Inflammatory macrophage treated with lipopolysaccharide for 1 hour (primary cell): ENCODE data around the gene OVOL3.
"Not testable (repeated sequence)": the region's sequence is repeated elsewhere in the genome, so short reads cannot be mapped to it uniquely, and the experiment has no call there.

Source experiments
- DNase-seq, 2 donors: peaks; one replicate each; pipeline ENCODE4 v3.0.0-alpha.2; 2020 to 2022

OVOL3 gene

DNA sequence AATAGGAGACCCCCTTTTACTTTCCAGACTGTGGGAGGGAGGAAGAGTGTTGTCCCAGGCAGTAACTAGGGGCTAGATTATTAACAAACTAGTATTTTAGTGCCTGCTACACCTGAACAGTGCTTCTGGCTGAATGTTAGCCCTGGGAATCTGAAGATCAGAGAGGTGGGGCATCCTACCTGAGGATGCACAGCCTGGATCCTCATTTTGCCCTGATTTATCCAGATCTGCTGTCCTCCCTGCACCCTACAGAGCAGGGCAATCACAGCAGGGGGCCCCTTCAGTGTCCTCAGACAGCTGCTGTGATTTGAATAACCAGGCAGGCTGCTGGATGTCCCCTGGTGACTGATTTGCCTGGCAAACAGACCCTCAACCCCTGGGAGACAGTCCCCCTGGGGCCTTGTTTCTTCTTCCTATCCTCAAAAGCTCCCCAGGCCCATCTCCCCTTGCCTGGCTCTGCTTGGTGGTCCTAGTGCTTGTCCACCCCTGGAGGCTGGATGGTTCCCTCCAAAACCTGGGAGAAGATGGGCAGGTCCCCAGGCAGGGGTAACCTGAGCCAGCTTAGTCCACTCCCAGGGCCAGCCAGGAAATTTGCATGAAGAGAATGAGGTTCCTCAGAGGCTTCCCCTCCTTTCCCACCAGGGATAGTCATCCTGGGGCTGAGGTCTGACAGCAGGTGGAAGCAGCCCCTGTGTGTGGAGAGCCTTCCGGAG lies at the start of gene OVOL3:
TSS of gene OVOL3 (plus strand) at position 657 of the 713 bp plus-strand sequence. CDS start 60 bp downstream, outside the sequence.
- DNase-seq: no peak

DNA sequence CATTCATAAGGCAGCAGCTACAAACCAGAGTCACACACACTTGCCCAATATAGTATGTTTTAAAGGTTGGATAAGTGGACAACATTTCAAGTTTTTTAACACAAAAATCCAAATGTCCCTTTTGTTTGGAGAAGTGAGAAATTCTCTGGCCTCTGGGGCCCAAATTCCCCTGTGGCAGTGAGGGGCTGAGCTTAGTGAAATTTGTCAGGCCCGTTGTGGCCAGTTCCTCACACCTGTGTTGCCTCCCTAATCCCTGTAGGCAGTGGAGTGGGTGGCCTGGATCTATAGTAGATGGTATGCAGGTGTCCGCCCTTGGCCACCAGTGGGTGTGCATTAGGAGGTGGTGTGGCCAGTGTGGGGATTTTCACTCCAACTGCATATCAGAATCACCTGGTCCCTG lies 49.6 kb upstream of the OVOL3 start:
- DNase-seq: no peak

GRCh38 chr19:36064826-36065225 lies 46.1 kb upstream of the OVOL3 start:
- peak in 1 of 2 donors; percentile 40 for DNase-seq

DNA sequence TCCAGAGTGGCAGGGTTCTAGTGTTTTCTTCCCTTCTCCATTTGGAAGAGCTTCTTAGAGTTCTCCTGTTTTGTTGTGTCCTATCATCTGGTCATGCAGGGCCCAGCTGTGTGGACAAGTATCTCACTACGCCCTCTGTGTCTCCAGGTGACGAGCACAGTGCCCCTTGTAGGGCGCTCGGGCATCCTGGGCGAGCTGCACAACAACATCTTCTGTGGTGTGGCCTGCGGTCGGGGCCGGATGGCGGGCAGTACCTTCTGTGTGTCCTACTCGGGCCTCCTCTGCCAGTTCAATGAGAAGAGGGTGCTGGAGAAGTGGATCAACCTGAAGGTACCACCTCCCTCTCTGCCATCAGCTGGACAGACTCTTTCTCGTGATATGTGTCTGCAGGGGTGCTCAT lies 43.3 kb upstream of the OVOL3 start:
- no peak for DNase-seq

- DNase-seq: not testable (repeated sequence)
Measured at GRCh38 chr19:36068810-36069499, 42.0 kb upstream of the OVOL3 start.

DNA sequence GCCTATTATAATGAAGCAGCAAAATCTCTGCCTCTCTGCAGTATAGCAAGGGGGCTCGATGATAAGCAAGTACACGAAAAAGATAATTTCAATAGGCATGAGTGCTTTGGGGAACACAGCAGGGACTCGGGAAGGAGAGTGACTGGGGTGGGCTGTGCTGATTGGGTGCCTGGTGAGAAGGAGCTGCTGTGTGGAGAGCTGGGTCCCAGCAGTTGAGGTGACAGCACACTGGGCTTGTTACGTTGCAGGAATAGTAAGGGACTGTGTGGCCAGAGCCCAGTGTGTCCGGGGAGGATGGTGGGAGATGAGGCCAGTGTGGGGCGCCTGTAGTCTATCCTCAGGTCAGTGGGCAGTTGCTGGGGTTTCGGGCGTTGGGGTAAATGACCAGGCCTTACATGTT lies 38.9 kb upstream of the OVOL3 start:
- no peak for DNase-seq

DNA sequence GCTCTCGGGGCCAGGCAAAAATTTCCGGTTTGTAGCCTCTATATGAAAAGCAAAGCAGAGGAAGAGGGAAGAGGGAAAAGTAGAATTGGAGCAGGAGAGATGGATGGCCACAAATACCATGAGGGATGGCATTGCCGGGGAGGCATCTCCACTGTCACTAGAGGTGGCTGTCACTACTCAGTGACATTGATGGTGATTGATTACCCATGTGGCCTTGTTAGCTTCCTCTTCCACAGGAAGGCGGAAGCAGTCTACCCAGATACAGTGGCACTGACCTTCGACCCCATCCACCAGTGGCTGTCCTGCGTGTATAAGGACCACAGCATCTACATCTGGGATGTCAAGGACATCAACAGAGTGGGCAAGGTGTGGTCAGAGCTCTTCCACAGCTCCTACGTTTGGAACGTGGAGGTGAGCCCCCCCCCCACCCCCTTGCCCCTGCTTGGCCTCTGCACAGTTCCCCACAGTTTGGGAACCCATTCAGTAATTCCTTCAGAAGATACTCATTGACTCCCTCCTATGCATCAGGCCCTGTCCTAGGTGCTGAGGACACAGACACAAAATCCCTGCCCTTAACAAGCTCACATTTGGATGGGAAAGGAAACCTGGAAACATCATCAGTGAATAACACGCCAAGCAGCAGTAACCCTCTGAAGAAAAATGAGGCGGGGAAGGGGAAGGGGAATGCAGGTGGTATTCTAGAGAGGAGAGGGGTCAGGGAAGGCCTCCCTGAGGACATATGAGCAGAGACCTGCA lies 37.6 kb upstream of the OVOL3 start:
- DNase-seq: no peak

DNA sequence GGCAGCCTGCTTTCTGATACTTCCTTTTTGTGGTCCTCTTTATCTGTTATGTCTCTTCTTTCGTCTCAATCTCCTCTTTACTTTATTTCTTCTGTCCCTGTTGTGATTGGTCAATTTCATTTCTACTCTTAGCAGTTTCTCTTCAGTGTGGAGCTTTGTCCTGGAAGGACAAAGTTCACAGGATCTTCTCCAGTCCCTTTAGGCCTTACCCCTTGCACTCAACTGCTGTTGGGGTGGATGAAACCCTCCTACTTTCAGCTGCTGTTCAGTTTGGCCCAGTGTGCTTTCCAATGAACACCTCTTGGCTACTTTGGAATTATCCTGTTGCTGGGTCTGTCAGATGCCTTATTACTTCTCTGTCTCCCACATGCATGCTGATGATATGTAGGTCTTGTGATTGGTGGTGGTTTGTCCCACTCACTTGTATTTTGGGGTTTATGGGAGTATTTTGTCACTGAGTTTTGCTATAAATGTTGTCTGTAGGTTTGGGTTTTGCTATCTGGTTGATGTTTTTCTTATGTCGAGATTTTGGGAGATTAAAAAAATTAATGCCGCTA lies 31.5 kb upstream of the OVOL3 start:
- DNase-seq: peak in 1 of 2 donors; percentile 46

- DNase-seq: no peak
Measured at GRCh38 chr19:36081385-36081784, 29.6 kb upstream of the OVOL3 start.

- DNase-seq: no peak
Measured at GRCh38 chr19:36081894-36082293, 29.0 kb upstream of the OVOL3 start.

DNA sequence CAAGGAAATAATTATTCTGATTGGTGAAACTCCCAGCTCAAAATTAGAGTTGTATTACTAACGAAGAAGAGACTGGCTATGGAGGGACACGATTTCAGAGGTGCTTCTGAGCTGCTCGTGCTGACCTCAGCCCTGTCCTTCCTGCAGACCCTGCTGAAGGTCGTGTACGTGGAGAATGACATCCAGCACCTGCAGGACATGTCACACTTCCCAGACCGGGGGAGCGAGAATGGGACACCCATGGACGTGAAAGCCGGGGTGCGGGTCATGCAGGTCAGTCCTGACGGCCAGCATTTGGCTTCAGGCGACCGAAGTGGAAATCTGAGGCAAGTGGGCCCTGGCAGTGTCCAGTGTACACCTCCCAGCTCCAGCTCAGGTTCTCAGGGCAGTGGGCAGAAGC lies 28.0 kb upstream of the OVOL3 start:
- no peak for DNase-seq

DNA sequence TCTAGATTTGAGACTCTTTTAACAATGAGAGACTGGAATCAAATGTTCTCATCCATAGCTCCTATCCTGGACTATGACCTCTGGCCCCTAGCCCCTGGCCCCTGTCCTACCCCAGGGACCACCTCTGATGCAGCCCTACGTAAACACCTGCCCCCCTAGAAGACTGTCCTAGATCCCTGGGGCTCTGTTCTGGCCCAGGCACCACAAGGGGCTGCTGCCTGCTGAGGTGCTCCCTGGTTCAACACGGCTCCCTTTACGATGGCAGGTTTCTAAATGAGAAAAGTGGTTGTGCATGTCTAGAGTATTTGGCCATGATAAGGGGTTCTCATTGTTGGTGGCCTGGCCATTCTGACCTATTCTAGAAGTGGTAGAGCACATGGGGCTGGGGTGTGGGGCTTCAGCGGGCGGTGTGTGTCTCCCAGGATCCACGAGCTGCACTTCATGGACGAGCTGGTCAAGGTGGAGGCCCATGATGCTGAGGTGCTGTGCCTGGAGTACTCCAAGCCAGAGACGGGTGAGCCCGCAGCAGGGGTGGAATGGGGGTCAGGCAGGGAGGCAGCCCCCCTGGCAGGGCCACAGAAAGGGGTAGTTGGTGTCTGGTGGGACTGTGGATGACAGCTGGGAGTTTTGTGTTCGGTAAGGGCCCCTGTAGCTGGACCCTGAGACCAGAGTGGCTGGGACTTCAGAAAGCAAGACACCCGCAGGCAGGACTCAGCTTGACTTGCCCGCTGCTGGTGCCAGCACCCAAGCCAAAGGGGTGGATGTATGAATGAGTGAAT lies 26.5 kb upstream of the OVOL3 start:
- no peak for DNase-seq

GRCh38 chr19:36086326-36086725 lies 24.6 kb upstream of the OVOL3 start:
- no peak for DNase-seq

GRCh38 chr19:36089847-36090246 lies 21.1 kb upstream of the OVOL3 start:
- DNase-seq: no peak

DNA sequence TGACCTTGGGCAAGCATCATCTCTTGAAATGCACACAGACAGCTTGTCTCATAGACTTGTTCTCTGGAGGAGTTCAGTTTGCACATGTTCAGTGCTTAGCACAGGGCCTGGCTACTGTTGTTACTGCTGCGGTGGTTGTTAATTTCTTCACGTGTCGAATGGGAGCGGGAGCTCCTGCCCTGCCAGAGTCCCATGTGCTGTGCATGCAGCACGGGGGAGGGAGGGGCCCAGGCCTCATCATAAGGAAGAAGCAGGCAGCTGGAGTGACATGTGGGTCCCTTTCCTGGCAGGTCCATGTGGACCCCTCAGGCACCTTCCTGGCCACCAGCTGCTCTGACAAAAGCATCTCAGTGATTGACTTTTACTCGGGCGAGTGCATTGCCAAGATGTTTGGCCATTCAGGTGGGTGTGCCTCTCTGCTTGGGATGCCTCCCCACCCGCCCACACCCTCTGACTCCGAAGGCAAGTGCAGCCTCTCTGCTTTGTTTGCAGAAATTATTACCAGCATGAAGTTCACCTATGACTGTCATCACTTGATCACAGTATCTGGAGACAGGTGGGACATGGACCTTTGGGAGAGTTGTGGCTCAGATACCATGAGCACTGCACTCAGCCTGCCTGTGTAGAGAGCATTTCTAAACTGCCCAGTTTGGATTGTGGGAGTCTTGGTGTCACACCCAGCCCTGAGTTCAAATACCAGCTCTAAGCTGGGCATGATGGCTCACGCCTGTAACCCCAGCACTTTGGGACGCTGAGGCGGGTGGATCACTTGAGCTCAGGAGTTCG lies 19.8 kb upstream of the OVOL3 start:
- no peak for DNase-seq

- DNase-seq: no peak
Measured at GRCh38 chr19:36092566-36092965, 18.4 kb upstream of the OVOL3 start.

GRCh38 chr19:36093146-36093662 lies 17.7 kb upstream of the OVOL3 start:
- no peak for DNase-seq

GRCh38 chr19:36093687-36094086 lies 17.3 kb upstream of the OVOL3 start:
- no peak for DNase-seq

- no peak for DNase-seq
Measured at GRCh38 chr19:36097036-36097435, 13.9 kb upstream of the OVOL3 start.

DNA sequence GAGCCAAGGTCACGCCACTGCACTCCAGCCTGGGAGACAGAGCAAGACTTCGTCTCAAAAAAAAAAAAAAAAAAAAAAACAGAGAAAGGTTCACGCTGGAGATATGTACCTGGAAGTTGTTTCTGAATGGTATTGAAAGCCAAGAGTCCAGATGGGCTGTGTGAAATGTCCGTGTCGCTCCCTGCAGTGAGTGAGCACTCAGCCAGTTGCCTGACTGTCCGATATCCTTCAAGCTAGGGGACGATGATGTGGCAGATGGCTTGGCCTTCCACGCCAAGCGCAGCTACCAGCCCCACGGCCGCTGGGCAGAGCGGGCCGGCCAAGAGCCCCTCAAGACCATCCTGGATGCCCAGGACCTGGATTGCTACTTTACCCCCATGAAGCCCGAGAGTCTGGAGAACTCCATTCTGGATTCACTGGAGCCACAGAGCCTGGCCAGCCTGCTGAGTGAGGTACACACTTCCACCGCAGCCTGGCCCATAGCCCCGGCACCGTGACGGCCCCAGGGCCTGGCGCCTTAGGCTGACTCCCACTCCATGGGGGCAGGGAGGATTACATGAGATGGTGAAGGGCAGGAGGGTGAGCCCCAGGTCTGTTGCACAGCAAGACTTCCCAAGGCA lies 11.7 kb upstream of the OVOL3 start:
- DNase-seq: no peak

GRCh38 chr19:36100476-36100875 lies 10.5 kb upstream of the OVOL3 start:
- peak in 1 of 2 donors; percentile 16 for DNase-seq
